ENCODE results near the gene C1orf21.
A peak's percentile ranks its signal among the peaks of the same experiment; 100 is the strongest.

Gene C1orf21

GRCh38 chr1:184449916-184450315, 63.1 kb downstream of the C1orf21 start:
- DNase-seq (ENCODE audit: low spot score): no peak

GRCh38 chr1:184455786-184456185, 69.0 kb downstream of the C1orf21 start:
- DNase-seq (ENCODE audit: low spot score): no peak

DNA sequence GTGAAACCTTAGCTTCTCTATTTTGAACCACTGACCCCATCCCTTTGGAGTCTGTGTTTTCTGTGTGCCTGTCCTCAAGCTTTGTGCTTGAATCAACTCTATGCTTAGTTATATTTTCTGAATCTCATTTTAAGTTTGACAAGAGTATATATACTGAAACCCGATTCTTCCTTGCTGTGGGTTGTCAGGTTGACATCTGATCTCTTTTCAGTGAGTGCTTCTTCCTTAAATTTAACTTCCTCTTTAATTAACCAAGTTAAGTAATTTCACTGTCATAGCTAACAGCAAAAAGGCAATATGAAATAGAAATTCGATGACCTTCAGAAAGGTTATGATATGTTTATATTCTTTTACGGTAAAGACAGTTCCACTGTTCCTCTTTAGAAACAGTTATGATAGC, 69.4 kb downstream of the C1orf21 start:
- no peak for DNase-seq (ENCODE audit: low spot score)

GRCh38 chr1:184457500-184457899, 70.7 kb downstream of the C1orf21 start:
- DNase-seq (ENCODE audit: low spot score): peak; percentile 29

- DNase-seq (ENCODE audit: low spot score): no peak
Measured at GRCh38 chr1:184461321-184461720, 74.5 kb downstream of the C1orf21 start.

DNA sequence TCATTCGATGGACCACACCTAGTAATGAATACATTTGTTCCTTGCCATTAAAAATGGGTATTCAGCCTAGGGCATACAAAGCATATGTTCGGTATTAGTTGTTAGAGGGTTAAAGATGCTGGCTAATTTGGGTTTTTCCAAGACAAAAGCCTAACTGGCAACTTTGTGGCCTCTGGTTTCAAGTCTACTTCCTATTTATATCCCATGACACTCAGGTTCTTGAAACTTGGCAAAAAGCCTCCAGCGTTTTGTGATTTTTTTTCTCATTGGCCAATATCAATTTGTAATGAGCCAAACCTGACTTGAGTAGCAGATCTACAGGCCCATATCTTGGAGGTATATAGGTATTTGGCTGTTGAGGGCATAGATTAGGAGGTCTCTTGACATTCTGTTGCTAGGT, 75.3 kb downstream of the C1orf21 start:
- DNase-seq (ENCODE audit: low spot score): no peak

DNA sequence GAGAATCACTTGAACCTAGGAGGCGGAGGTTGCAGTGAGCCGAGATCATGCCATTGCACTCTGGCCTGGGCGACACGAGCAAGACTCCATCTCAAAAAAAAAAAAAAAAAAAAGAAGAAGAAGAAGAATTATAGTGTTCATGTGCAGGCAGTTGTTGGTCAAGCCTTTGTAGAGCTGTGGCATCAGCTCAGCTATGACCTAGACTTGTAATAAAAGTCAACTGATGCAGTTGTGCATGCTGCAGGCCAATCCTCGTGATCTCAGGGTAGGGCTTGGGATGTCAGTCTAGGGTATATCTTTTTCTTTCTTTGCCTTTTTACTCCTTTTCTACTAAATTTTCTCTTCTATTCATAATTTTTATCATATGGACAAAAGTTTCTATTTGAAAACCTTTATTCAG, 76.2 kb downstream of the C1orf21 start:
- no peak for DNase-seq (ENCODE audit: low spot score)

DNA sequence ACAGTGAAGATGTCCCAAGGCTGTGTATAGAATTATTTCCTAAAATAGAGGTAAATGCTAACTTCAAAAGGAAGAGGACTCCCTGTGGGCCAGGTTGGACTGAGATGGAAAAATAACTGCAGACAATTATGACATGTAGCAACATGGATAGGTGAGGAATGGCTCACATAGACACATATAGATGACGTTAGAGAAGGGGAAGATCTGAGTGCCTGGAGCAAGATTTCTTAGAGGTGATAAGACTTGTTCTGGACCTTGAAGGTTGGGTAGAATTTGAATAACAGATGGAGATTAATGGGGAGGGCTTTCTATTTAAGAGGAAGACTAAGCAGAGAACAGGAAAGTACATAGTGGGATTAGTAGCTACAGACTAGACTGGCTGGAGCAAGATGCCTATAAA, 76.9 kb downstream of the C1orf21 start:
- no peak for DNase-seq (ENCODE audit: low spot score)

- DNase-seq (ENCODE audit: low spot score): no peak
Measured at GRCh38 chr1:184464757-184465156, 77.9 kb downstream of the C1orf21 start.

DNA sequence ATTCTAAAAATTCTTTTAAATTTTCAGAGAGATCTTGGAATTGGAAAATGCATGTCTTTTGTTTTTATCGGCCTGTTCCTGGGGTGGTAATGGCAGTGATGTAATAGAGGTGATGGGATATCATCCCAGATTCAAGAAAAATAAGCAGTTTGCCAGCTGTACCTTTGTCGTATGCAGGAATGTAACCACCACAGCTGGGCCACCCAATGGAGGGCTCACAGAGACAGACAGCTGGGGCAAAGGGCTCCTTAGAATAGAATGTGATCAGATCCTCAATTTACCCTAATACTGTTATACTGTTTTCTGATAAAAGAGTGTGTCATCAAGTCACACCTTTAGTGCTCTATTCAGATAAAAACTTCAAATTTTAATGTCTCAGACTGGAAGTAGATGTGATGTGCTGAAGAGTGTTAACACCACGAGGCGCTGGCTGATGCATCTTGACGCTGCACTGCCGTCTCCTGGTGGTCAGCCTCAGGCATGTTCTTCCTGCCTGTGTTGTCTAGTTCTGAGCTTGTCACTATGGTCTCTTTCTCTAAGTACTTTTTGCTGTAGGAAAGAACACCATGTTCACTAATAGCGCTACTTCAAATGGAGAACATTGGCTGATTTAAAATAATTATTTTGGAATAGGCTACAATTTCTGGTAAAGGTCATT, 78.8 kb downstream of the C1orf21 start:
- no peak for DNase-seq (ENCODE audit: low spot score)

DNA sequence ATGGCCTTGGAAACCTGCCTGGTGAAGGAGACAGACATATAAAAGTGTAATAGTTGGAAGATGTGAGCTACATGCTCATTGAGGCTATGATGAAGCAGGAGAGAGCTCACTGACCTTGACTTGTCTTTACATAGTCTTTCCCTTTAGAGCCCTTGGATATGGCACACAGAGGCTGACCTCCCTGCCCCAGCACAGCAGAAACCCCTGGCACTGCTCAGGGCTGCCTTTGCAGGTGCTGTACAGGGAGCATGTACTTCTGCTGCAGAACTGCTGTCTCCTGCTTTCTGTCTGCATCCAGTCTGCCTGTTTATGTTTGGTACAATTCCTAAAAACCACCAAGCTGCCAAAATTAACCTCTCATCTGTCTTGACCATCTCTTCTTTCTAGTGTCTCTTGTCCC, 80.5 kb downstream of the C1orf21 start:
- DNase-seq (ENCODE audit: low spot score): no peak

GRCh38 chr1:184469396-184469795, 82.6 kb downstream of the C1orf21 start:
- DNase-seq (ENCODE audit: low spot score): no peak

- DNase-seq (ENCODE audit: low spot score): no peak
Measured at GRCh38 chr1:184471686-184472085, 84.9 kb downstream of the C1orf21 start.

DNA sequence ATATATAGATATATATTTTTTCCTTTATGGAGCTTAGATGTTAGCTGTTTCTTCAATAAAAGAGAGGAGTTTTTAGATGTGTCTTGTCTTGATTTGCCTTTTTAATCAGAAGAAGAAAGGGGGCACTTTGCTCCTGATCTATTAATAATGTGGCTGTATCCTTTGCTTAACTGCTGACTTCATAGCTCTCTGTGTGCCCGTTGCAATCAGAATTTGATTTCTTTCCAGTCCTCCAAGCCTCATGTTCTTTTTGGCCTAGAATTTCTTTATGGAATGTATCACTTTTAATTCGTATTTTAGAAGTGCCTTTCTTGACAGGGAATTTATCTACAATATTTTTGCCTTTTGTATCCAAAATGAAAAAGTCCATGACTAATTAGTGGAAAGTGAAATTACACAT, 85.3 kb downstream of the C1orf21 start:
- no peak for DNase-seq (ENCODE audit: low spot score)

DNA sequence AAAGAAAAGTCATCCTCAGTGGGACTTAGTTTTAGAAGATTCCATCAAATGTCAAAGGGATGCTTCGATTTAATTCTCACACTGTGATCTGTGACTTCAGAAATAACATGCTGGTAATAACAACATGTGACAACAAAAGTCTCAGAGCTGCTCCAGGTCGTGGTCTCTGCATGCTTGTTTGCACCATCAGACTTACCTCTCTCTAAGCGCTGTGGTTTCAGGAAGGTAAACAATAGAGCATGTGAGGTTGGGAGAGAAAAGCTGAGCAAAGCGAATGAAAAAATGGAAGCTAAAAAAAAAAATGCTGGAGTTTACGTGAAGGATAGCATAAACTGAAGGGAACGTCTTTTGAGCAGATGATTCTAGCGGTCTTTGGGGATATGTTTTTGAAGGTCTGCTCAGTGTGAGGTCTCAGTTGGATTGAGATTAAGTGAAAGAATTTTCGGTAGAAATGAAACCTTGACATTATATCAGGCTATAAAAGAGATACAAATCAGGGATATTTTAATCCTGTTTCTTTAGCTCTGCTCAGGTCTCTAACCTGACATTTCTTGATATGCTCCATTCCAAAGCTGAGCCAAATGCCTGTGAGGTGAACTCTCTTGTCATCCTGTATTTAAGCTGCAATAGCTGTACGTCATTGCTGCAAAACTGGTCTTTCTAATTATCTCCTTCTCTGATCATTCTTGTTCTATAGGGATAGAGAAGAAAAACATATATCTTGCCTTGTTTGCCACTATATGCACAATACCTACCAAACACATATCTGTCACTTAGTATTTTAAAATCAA, 86.5 kb downstream of the C1orf21 start:
- DNase-seq (ENCODE audit: low spot score): no peak

DNA sequence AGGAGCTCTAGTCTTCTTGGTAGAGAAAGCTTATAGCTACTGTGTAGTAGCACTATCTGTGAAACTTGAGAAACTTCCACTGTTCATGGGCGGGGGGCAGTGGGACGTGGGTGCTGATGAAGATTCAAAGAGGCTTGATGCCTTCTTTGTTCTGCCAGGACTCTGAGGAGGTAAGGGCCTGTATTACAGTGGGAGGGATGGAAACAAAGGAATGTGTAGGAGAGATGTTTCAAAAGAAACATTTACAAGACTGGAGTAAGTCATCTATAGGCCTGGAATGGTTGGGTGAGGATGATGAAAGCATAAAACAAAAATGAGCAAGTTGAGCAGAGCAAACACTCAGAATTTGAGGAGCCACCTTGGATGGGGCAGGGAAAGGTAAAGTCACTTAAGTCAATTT, 89.4 kb downstream of the C1orf21 start:
- no peak for DNase-seq (ENCODE audit: low spot score)

DNA sequence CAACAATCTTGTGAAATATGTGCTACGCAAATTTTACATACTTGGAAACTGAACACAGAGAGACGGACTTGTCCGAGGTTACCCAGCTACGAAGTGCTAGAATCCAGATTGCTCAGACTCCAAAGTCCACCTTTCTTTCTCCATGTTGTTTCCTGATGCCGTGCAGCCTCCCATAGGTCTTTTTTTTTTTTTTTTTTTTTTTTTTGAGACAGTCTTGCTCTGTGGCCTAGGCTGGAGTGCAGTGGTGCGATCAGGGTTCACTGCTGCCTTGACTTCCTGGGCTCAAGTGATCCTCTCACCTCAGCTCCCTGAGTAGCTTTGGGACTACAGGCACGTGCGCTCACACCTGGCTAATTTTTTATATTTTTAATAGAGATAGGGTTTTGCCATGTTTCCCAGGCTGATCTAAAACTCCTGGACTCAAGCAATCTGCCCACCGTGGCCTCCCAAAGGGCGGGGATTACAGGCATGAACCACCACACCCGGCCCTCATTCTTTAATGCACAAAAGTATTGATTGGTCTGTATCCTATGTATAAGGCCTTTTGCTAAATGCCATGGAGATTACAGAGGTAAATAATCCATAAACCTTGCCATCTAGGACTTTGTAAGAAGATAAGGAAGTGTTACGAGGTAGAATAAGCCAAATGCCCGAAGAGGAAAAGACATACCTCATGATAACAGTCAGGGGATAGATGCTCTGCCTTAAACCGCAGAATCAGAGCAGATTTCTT, 92.8 kb downstream of the C1orf21 start:
- no peak for DNase-seq (ENCODE audit: low spot score)

DNA sequence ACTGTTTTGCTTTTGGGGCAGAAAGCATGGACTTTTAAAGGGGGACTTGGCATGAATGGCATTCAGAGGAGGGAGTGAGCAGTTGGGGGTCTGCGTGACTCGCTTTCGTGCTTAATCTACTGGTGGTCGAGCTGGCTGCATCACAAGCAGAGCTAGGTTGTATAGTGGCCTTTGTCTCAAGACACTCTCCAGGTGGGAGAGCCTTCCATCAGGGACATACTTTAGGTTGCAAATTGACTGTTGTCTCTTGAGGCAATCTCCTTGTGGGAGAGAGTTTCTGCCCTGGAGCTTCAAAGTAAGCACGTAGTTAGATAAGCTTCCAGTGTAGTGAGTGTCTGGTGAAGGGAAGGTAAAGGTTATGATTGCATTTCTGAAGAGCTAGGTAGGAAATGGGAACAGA, 93.9 kb downstream of the C1orf21 start:
- no peak for DNase-seq (ENCODE audit: low spot score)

GRCh38 chr1:184482136-184482535, 95.3 kb downstream of the C1orf21 start:
- no peak for DNase-seq (ENCODE audit: low spot score)

DNA sequence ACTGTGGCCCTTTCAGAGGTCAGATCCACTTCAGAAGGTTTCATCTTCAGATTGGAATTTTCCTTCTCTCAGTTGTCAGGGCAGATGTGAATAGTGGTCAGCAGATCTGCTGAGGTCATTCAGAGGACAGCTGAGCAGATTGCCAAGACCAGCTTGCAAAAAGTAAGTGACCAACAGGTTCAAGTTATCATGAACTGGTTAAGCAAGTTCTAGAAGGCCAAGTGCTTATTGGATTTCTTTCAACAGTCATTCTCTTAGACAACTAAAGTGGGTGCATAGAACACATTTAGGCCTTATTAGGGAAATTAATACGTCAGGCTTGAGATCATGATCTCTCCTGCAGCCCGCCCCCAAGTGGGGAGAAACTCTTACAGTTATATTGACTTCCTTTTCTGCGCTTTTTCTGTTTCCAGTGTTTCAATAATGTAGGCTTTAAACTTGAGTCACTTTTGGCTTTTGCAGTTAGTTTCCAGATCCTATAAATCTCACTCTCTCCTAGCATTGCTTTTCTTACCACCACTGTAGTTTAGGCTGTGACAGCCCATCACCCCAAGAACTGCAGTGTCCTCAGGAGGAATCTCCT, 96.4 kb downstream of the C1orf21 start:
- peak; percentile 14 for DNase-seq (ENCODE audit: low spot score)

GRCh38 chr1:184485751-184486723, 99.2 kb downstream of the C1orf21 start:
- no peak for DNase-seq (ENCODE audit: low spot score)

Measured in AG08396 (cell line).